Liver (tissue), 9 donors: ENCODE results near the gene PPT1. TPM values are rescaled to one million over a fixed set of nuclear protein-coding genes. Genes with fewer than 3 reads are reported as not detected.
"Not testable (repeated sequence)": the region's sequence is repeated elsewhere in the genome, so short reads cannot be mapped to it uniquely, and the experiment has no call there.

Experiments
- DNase-seq: peaks from one replicate; pipeline ENCODE4 v3.0.0-alpha.2; 2017; ENCODE audit warnings: low spot score
- H3K27ac ChIP-seq, 2 donors: one replicate each; pipeline ENCODE4 v1.7.0; 2013; ENCODE audit warnings: inconsistent platforms in 2 of 2, low read length in 2 of 2, control low read depth in 1 of 2, low read depth in 1 of 2, mild to moderate bottlenecking in 1 of 2
- H3K27me3 ChIP-seq, 4 donors: one replicate each; pipeline versions ENCODE4 v1.6.1 to v1.7.0; 2013; ENCODE audit warnings: low read length in 3 of 4, inconsistent platforms in 1 of 4, mild to moderate bottlenecking in 1 of 4, moderate library complexity in 1 of 4; ENCODE audit not compliant: control insufficient read depth in 4 of 4, insufficient read depth in 4 of 4
- H3K36me3 ChIP-seq, 4 donors: one replicate each; pipeline versions ENCODE4 v1.6.1 to v1.7.0; 2013; ENCODE audit warnings: low read length in 3 of 4, mild to moderate bottlenecking in 3 of 4, low read depth in 1 of 4, moderate library complexity in 1 of 4; ENCODE audit not compliant: control insufficient read depth in 4 of 4, insufficient read depth in 3 of 4
- H3K4me1 ChIP-seq, 4 donors: one replicate each; pipeline versions ENCODE4 v1.6.1 to v1.7.0; 2013; ENCODE audit warnings: low read length in 3 of 4, mild to moderate bottlenecking in 3 of 4, moderate library complexity in 1 of 4; ENCODE audit not compliant: control insufficient read depth in 4 of 4, insufficient read depth in 4 of 4
- H3K4me3 ChIP-seq, 3 donors: one replicate each; pipeline versions ENCODE4 v1.6.1 to v1.7.0; 2013; ENCODE audit warnings: low read length in 3 of 3, control low read depth in 1 of 3, low read depth in 1 of 3, mild to moderate bottlenecking in 1 of 3
- H3K9ac ChIP-seq, 2 donors: one replicate each; pipeline ENCODE4 v1.7.0; 2013; ENCODE audit warnings: low read length in 2 of 2, mild to moderate bottlenecking in 2 of 2, moderate library complexity in 2 of 2, control low read depth in 1 of 2, low read depth in 1 of 2
- H3K9me3 ChIP-seq, 4 donors: one replicate each; pipeline versions ENCODE4 v1.6.1 to v1.7.0; 2013; ENCODE audit warnings: low read length in 3 of 4; ENCODE audit not compliant: control insufficient read depth in 4 of 4
- EGR1 ChIP-seq, 2 donors: IDR thresholded peaks; 2 replicates each; pipeline ENCODE4 v1.6.1; 2016 to 2018; ENCODE audit warnings: antibody characterized with exemption in 2 of 2, low read depth in 2 of 2
- FOXA1 ChIP-seq: IDR thresholded peaks from 2 replicates; pipeline ENCODE4 v1.6.1; 2016; ENCODE audit warnings: antibody characterized with exemption
- FOXA2 ChIP-seq: IDR thresholded peaks from 2 replicates; pipeline ENCODE4 v1.6.1; 2016; ENCODE audit warnings: antibody characterized with exemption
- GABPA ChIP-seq, 2 donors: IDR thresholded peaks in 1 of 2; conservative IDR thresholded peaks in 1 of 2; 2 replicates each; pipeline ENCODE4 v1.6.1; 2016; ENCODE audit warnings: antibody characterized with exemption in 2 of 2, mild to moderate bottlenecking in 1 of 2, moderate library complexity in 1 of 2
- HNF4A ChIP-seq, 2 donors: conservative IDR thresholded peaks; 2 replicates each; pipeline ENCODE4 v1.6.1; 2016; ENCODE audit warnings: antibody characterized with exemption in 2 of 2, mild to moderate bottlenecking in 2 of 2
- HNF4G ChIP-seq: IDR thresholded peaks from 2 replicates; pipeline ENCODE4 v1.6.1; 2016; ENCODE audit warnings: antibody characterized with exemption
- JUND ChIP-seq, 2 donors: IDR thresholded peaks; 2 replicates each; pipeline ENCODE4 v1.6.1; 2016; ENCODE audit warnings: antibody characterized with exemption in 2 of 2
- NR2F2 ChIP-seq: IDR thresholded peaks from 2 replicates; pipeline ENCODE4 v1.6.1; 2016; ENCODE audit warnings: antibody characterized with exemption
- RAD21 ChIP-seq, 2 donors: IDR thresholded peaks; 2 replicates each; pipeline ENCODE4 v1.6.1; 2016; ENCODE audit warnings: antibody characterized with exemption in 2 of 2, mild to moderate bottlenecking in 2 of 2
- RXRA ChIP-seq, 2 donors: IDR thresholded peaks; 2 replicates each; pipeline ENCODE4 v1.6.1; 2017 to 2018; ENCODE audit warnings: antibody characterized with exemption in 2 of 2, mild to moderate bottlenecking in 1 of 2
- SP1 ChIP-seq: IDR thresholded peaks from 2 replicates; pipeline ENCODE4 v1.6.1; 2018; ENCODE audit warnings: antibody characterized with exemption, mild to moderate bottlenecking
- TAF1 ChIP-seq: conservative IDR thresholded peaks from 2 replicates; pipeline ENCODE4 v1.6.1; 2016; ENCODE audit warnings: antibody characterized with exemption, mild to moderate bottlenecking
- WGBS: extraction: QIAGEN DNeasy Blood & Tissue Kit; methylation state at CpG from one replicate; pipeline ENCODE4 v1.1.7; 2013; 5-methylcytosine and 5-hydroxymethylcytosine counted together
- polyA plus RNA-seq, 2 donors: library from polyadenylated mRNA; stranded (reverse) in 1 of 2; unstranded in 1 of 2; fragments of 200-250 nt in 1 of 2; fragments of >200 nt in 1 of 2; fragmentation: Nextera tagmentation in 1 of 2; extraction: Ambion mirVana in 1 of 2; gene quantifications; one replicate each; pipeline versions ENCODE4 v1.2.1 to v1.2.3, GENCODE V29; 2013 to 2015
- total RNA-seq, 2 donors: library from RNA; depleted of rRNA; stranded (reverse); fragments of >200 nt; gene quantifications; one replicate each; pipeline ENCODE4 v1.2.3, GENCODE V29; 2014
- TF ChIP-seq, protein P1 (sequence below): IDR thresholded peaks from 2 replicates; pipeline ENCODE4 v1.6.1; 2016; ENCODE audit warnings: antibody characterized with exemption
- TF ChIP-seq, protein P2 (sequence below): fragments of 150-350 bp; IDR thresholded peaks from 2 replicates; pipeline ENCODE4 v1.5.1; 2017; ENCODE audit warnings: improper control_type of control experiment, low read depth, low read length; ENCODE audit not compliant: missing input control
- TF ChIP-seq, protein P3 (sequence below): IDR thresholded peaks from 2 replicates; pipeline ENCODE4 v1.6.1; 2016; ENCODE audit warnings: antibody characterized with exemption
- donor health status: healthy.
- donor health status: healthy.
- donor health status: healthy.
- donor health status: healthy.
- donor health status: healthy.

Gene PPT1
- total and polyA plus RNA-seq, 4 donors: 15.4 to 46.8 (median 27.1) TPM

DNA sequence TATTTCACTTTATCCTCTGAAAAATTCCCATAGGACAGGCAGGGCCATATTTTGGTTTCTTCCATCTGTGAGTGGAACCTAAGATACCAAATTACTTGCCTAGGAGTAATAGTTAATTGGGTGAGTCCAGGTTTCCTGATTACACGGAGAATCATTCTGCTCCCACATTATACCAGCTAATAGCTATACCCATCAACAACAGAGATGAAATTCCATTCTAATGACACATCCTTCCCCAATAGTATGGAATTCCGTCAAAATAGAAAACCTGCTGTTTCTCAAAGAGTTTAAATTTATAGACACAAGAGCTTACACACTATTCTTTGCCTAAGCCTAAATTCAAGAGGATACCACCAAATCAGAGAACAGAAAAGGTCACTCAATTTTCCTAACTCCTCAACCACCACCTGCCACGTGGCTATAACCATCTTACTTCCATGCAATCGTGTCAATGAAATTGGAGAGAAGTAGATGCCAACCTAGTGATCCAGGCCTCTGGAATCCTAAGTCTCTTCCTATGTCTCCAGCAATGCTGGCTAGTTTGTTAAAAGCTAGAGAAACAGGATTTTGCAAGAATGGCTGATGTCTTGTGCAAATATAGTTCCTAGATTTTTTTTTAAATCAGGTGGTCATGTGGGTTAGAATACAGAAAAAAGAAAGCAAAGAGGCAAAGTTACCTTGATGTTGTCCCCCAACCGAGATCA lies 6.2 kb downstream of the PPT1 start:
- no peak overlapping the region for H3K4me3 ChIP-seq
- no peak for TF ChIP-seq NR2F2
- TF ChIP-seq FOXA2: no peak
- no peak for TF ChIP-seq EGR1 (IDR thresholded peaks at IDR 0.05; ENCODE audit: low read depth in 2 of 2)
- no peak for TF ChIP-seq SP1
- TF ChIP-seq RXRA (IDR thresholded peaks at IDR 0.05): no peak
- no peak for TF ChIP-seq HNF4A (conservative IDR thresholded peaks at IDR 0.05)
- TF ChIP-seq, protein P1, sequence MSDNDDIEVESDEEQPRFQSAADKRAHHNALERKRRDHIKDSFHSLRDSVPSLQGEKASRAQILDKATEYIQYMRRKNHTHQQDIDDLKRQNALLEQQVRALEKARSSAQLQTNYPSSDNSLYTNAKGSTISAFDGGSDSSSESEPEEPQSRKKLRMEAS: no peak
- H3K9ac ChIP-seq: no peak overlapping the region
- H3K9me3 ChIP-seq: no peaks in the 10 kb centered on the region
- no peaks in the 10 kb centered on the region for H3K27me3 ChIP-seq
- H3K4me1 ChIP-seq: no peaks in the 10 kb centered on the region
- H3K27ac ChIP-seq: no peak overlapping the region
- 94% methylated on average over 5 of the region's 5 CpGs for WGBS
- DNase-seq: no peak
- H3K36me3 ChIP-seq: peaks cover 5 to 15% (median 12%) of the 10 kb centered on the region in 4 donors

DNA sequence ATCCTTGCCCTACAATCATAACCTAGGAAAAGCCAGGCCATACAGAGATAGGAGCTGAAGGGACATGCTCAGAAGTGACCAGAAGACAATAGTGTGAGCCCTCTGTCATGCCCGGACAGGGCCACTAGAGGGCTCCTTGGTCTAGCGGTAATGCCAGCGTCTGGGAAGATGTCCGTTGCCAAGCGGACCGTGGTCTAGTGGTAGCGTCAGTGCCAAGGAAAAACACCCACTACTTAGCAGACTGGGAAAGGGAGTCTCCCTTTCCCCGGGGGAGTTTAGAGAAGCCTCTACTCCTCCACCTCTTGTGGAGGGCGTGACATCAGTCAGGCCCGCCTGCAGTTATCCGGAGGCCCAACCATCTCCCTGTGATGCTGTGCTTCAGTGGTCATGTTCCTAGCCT lies 12.3 kb downstream of the PPT1 start:
- peak; percentile 53 for DNase-seq
- H3K4me1 ChIP-seq, H3K27me3 ChIP-seq, H3K4me3 ChIP-seq, H3K9me3 ChIP-seq, H3K27ac ChIP-seq, H3K9ac ChIP-seq: not testable (repeated sequence)
- 40% methylated on average over 11 of the region's 11 CpGs for WGBS
- peak; percentile 68 to 77 for TF ChIP-seq RAD21 (IDR thresholded peaks at IDR 0.05)
- TF ChIP-seq, protein P2, sequence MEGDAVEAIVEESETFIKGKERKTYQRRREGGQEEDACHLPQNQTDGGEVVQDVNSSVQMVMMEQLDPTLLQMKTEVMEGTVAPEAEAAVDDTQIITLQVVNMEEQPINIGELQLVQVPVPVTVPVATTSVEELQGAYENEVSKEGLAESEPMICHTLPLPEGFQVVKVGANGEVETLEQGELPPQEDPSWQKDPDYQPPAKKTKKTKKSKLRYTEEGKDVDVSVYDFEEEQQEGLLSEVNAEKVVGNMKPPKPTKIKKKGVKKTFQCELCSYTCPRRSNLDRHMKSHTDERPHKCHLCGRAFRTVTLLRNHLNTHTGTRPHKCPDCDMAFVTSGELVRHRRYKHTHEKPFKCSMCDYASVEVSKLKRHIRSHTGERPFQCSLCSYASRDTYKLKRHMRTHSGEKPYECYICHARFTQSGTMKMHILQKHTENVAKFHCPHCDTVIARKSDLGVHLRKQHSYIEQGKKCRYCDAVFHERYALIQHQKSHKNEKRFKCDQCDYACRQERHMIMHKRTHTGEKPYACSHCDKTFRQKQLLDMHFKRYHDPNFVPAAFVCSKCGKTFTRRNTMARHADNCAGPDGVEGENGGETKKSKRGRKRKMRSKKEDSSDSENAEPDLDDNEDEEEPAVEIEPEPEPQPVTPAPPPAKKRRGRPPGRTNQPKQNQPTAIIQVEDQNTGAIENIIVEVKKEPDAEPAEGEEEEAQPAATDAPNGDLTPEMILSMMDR: peak; percentile 48
- H3K36me3 ChIP-seq: peaks cover 3 to 11% (median 6%) of the 10 kb centered on the region in 4 donors

DNA sequence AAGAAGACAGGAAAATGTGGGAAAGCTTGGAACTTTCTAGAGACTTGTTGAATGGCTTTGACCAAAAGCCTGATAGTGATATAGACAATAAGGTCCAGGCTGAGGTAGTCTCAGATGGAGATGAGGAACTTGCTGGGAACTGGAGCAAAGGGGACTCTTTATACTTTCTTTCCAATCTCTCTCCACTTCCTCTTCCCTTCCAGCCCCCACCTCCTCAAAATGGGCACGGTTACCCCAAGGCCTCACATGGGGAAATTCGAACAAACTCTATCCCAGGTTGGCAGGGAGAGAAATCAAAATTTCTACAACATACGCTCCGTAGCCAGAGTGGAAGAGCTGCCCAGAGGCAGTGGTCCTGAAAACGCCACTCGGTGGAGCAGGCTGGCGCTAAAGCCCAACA lies 15.2 kb downstream of the PPT1 start:
- H3K27ac ChIP-seq: no peak overlapping the region
- no peak overlapping the region for H3K4me3 ChIP-seq
- no peak overlapping the region for H3K9ac ChIP-seq
- no peaks in the 10 kb centered on the region for H3K27me3 ChIP-seq
- TF ChIP-seq FOXA1: no peak
- H3K36me3 ChIP-seq: peaks cover 0 to 6% (median 2%) of the 10 kb centered on the region in 4 donors
- DNase-seq: no peak
- H3K4me1 ChIP-seq: no peaks in the 10 kb centered on the region
- 80% methylated on average over 7 of the region's 7 CpGs for WGBS
- H3K9me3 ChIP-seq: no peaks in the 10 kb centered on the region

DNA sequence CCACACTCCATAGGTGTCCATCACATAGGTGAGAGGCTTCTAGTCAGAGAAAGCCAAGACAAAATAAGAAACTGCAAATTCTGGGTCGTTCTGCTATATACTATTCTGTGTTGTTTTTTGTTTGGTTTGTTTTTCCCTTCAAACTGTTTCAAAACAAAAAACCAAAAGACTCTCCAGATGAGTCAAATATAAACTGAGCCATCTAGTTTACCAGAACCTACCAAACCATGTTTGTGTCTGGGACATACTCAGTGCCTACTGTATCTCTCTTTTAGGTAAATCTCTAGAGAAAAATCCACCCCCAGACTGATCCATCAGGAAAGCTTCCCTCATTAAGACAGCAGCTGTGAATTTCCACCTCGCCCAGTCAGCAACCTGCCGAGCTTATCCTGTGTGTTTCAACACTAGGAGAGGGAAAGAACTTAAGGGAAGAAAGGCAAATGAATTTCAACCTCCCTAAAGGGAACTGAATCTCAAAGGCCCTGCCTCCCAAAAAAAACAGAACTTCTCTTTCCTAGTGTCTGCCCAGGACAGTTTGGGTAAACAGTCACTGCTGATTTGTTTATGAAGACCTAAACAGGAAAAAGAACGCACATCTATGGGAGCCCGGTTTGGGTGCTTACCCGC lies 17.2 kb downstream of the PPT1 start:
- no peaks in the 10 kb centered on the region for H3K27me3 ChIP-seq
- H3K9me3 ChIP-seq: no peaks in the 10 kb centered on the region
- 80% methylated on average over 6 of the region's 6 CpGs for WGBS
- DNase-seq: no peak
- H3K36me3 ChIP-seq: peaks cover 0 to 9% (median 1%) of the 10 kb centered on the region in 4 donors
- H3K9ac ChIP-seq: no peak overlapping the region
- H3K4me1 ChIP-seq: no peaks in the 10 kb centered on the region
- H3K4me3 ChIP-seq: no peak overlapping the region
- H3K27ac ChIP-seq: no peak overlapping the region
- TF ChIP-seq, protein P1: no peak
- TF ChIP-seq HNF4G (no peak), HNF4A (conservative IDR thresholded peaks at IDR 0.05) (no peak), TAF1 (no peak), JUND (IDR thresholded peaks at IDR 0.05) (no peak), EGR1 (IDR thresholded peaks at IDR 0.05; ENCODE audit: low read depth in 2 of 2) (no peak), NR2F2 (no peak), RXRA (IDR thresholded peaks at IDR 0.05) (no peak), FOXA2 (no peak), SP1 (no peak), GABPA (IDR thresholded peaks at IDR 0.05 in 1 of 2, conservative IDR thresholded peaks at IDR 0.05 in 1 of 2) (no peak)
- TF ChIP-seq, protein P2: no peak
- TF ChIP-seq, protein P3, sequence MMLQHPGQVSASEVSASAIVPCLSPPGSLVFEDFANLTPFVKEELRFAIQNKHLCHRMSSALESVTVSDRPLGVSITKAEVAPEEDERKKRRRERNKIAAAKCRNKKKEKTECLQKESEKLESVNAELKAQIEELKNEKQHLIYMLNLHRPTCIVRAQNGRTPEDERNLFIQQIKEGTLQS: no peak
